Measurements from ENCODE around the gene KRTAP2-4. TPM values are rescaled to one million over a fixed set of nuclear protein-coding genes. Genes with fewer than 3 reads are reported as not detected.
A peak's percentile ranks its signal among the peaks of the same experiment; 100 is the strongest.
"Not testable (repeated sequence)": the region's sequence is repeated elsewhere in the genome, so short reads cannot be mapped to it uniquely, and the experiment has no call there.

KRTAP2-4 gene
- total RNA-seq, 1 experiment from 2014 or later: 0.76 TPM

GRCh38 chr17:41065829-41066624 is at the start of gene KRTAP2-4 (continued):
- peak; percentile 97 for TF ChIP-seq ATF3 (IDR thresholded peaks at IDR 0.05)
- no peak for TF ChIP-seq TCF7L2 (IDR thresholded peaks at IDR 0.05; ENCODE audit: borderline replicate concordance, extremely low read depth, insufficient read depth, insufficient read length)
- TF ChIP-seq SRF (IDR thresholded peaks at IDR 0.05; ENCODE audit: low read depth): peak; percentile 48; the same call in 1 of the 2 replicates
- TF ChIP-seq ELF1 (IDR thresholded peaks at IDR 0.05; ENCODE audit: borderline replicate concordance, low read depth): no peak

DNA sequence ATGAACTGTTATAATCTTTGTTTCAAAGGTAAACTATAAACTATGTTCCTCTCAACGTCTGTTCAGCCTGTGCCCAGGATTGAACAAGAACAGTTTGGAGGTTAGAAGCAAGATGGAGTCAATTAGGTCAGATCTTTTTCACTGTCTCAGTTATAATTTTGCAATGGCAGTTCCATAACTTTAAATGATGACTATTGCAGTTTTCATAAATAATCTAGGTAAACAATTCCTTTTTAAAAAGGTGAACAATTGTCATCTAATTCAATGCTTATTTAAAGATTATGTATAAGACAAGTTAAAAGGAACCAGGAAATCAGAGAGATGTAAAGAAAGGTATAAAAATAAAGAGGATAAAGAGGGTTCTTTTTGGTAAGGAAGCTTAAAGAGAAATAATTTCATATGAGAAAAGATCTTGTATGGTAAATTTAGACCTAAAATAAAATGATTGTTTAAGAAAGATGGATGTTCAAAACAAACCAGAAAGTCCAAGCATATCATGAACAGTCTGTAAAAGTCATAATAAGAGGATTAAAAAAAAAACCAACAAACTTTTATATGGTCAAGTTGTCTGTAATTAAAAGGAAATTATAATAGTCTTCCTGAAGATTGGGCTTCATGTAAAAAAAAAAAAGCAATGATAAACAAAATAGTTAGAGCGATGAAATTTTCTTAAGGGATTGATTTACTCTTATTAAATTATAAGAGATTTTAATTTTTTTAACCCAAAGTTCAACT is 45.6 kb upstream of the KRTAP2-4 start:
- no peak overlapping the region for H3K4me2 ChIP-seq (ENCODE audit: low read length)
- DNase-seq (ENCODE audit: low read depth, low spot score): no peak
- no peaks in the 10 kb centered on the region for H3K27me3 ChIP-seq (ENCODE audit: insufficient read depth, low read length)
- ChIA-PET CTCF (no interaction called here), POLR2A (no interaction called here), RAD21 (ENCODE audit: low non-redundant PET in 1 of 2, low total read pairs in 2 of 2, uncharacterized antibody in 2 of 2, unreplicated experiment in 2 of 2) (no interaction called here)
- H3K4me1 ChIP-seq (ENCODE audit: control insufficient read depth in 1 of 2, insufficient read depth in 2 of 2, low read length in 2 of 2): peaks cover 0 to 6% of the 10 kb centered on the region in 2 experiments; a peak in 1 of 4 replicates
- no peak overlapping the region for H3K4me3 ChIP-seq (replicated peaks in 1 of 2; ENCODE audit: low read depth in 1 of 2, low read length in 2 of 2)
- no peak for TF ChIP-seq SP1 (IDR thresholded peaks at IDR 0.05; ENCODE audit: low read depth)
- TF ChIP-seq CBX3 (IDR thresholded peaks at IDR 0.05; ENCODE audit: low read depth): peak; percentile 59; the same call in 1 of the 2 replicates
- H2AFZ ChIP-seq (ENCODE audit: low read depth, low read length, poor library complexity, severe bottlenecking): peak overlapping the region; percentile 51
- ATAC-seq: no peak
- no peaks in the 10 kb centered on the region for H3K79me2 ChIP-seq (ENCODE audit: insufficient read depth, low read length)
- BruUV-seq (replicated peaks): no TSS peak
- peaks cover 0 to 23% of the 10 kb centered on the region in 2 experiments; a peak in 2 of 4 replicates for H3K36me3 ChIP-seq (ENCODE audit: control insufficient read depth in 1 of 2, insufficient read depth in 2 of 2, low read length in 2 of 2)
- no peaks in the 10 kb centered on the region for H3K9me2 ChIP-seq (ENCODE audit: insufficient read depth)
- intact Hi-C loops (cut with micrococcal nuclease): no loop called here
- H3K27ac ChIP-seq (ENCODE audit: low read depth, low read length): no peak overlapping the region
- H3K9ac ChIP-seq (ENCODE audit: low read length): no peak overlapping the region
- peaks cover 4 to 21% of the 10 kb centered on the region in 2 experiments; a peak in 3 of 4 replicates for H3K9me3 ChIP-seq (ENCODE audit: control insufficient read depth in 1 of 2, insufficient read depth in 1 of 2, low read depth in 1 of 2, low read length in 2 of 2)
- H4K20me1 ChIP-seq (ENCODE audit: insufficient read depth): no peaks in the 10 kb centered on the region

DNA sequence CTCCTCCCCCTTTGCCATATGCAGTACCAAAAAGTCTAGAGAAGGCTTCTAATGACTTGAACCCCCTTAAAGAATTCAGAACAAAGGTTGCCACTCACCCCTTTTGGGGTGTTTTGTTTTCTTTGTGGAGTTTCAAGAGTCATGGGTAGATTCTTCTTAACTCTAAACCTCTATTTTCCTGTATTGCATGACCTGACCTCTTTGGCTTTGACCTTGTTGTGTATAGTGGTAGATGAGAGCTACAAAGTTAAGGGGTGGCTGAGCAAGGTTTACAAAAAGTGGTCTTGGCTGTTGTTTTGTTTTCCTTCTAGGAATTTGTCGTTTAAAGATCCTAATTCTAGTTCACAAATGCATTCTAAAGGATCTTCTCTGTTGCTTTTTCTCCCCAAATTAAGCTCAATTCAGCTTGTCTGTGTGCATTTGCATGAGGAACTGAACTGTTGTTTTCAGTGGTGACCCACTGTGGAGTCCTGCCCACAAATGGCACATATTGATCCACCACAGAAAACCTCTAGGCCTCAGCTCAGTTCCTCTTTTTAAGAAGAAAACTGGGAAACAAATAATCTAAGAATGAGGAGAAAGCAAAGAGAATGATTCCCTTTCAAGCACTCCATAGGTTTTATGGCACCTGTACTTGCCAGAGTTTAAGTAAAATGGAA is 43.2 kb upstream of the KRTAP2-4 start:
- H3K4me2 ChIP-seq (ENCODE audit: low read length); H3K4me3 ChIP-seq (replicated peaks in 1 of 2; ENCODE audit: low read depth in 1 of 2, low read length in 2 of 2); RAD21 ChIA-PET (ENCODE audit: low non-redundant PET in 1 of 2, low total read pairs in 2 of 2, uncharacterized antibody in 2 of 2, unreplicated experiment in 2 of 2); H3K9ac ChIP-seq (ENCODE audit: low read length); CTCF ChIA-PET; H3K27me3 ChIP-seq (ENCODE audit: insufficient read depth, low read length); intact Hi-C loops (cut with micrococcal nuclease); H3K27ac ChIP-seq (ENCODE audit: low read depth, low read length); DNase-seq (ENCODE audit: low read depth, low spot score); H3K9me2 ChIP-seq (ENCODE audit: insufficient read depth); ATAC-seq; H4K20me1 ChIP-seq (ENCODE audit: insufficient read depth); BruUV-seq (replicated peaks); POLR2A ChIA-PET; H3K79me2 ChIP-seq (ENCODE audit: insufficient read depth, low read length): not testable (repeated sequence)
- Histone ChIP-seq H3K9me3 (ENCODE audit: control insufficient read depth in 1 of 2, insufficient read depth in 1 of 2, low read depth in 1 of 2, low read length in 2 of 2) (peaks cover 4 to 21% of the 10 kb centered on the region in 2 experiments; a peak in 3 of 4 replicates), H3K4me1 (ENCODE audit: control insufficient read depth in 1 of 2, insufficient read depth in 2 of 2, low read length in 2 of 2) (peaks cover 10 to 27% of the 10 kb centered on the region in 2 experiments), H2AFZ (ENCODE audit: low read depth, low read length, poor library complexity, severe bottlenecking) (peak overlapping the region; percentile 22), H3K36me3 (ENCODE audit: control insufficient read depth in 1 of 2, insufficient read depth in 2 of 2, low read length in 2 of 2) (peaks cover 0 to 23% of the 10 kb centered on the region in 2 experiments; a peak in 2 of 4 replicates)
